DOHH2 (cell line): ENCODE results near the gene PIGZ.

ENCODE experiments used
- EZH2phosphoT487 ChIP-seq: fragments of 200-600 bp; sonication (generic); IDR thresholded peaks from 2 replicates; pipeline ENCODE4 v1.6.1; 2017; ENCODE audit warnings: borderline replicate concordance, mild to moderate bottlenecking, antibody characterized with exemption, low read length, moderate library complexity, mixed read lengths
- TF ChIP-seq, protein P1 (sequence below): fragments of 200-600 bp; sonication (generic); IDR thresholded peaks from one replicate; pipeline ENCODE4 v1.5.1; 2014; ENCODE audit warnings: antibody characterized with exemption, mild to moderate bottlenecking, low read depth, low read length; ENCODE audit not compliant: poor library complexity, severe bottlenecking

DNA sequence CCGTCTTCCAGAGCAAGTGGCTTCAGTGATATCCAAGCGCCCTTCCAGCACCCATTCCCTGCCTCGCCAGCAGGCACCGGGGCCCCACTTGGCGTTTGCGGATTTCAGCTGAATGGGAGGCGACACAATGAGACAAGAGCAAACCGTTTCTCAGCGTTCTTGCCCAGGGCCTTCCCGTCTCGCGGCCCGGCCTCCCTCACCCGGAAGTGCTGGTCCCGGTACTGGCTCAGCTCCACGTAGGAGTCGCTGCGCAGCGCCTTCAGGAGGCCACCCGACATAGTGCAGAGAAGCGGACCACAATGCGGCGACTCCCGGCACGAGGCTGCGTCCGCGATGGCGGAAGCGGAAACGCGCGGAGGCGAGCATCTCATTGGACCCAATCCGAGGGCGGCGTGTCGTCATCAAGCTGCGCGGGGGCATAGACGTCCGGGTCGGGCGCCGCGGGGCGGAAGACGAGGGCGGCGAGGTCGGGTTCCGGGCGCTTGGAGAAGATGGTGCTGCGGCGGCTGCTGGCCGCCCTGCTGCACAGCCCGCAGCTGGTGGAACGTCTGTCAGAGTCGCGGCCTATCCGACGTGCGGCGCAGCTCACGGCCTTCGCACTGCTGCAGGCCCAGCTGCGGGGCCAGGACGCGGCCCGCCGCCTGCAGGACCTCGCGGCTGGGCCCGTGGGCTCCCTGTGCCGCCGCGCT, 26.3 kb downstream of the PIGZ start, which contains the start of gene NCBP2:
- no peak for TF ChIP-seq EZH2phosphoT487
- TF ChIP-seq, protein P1, sequence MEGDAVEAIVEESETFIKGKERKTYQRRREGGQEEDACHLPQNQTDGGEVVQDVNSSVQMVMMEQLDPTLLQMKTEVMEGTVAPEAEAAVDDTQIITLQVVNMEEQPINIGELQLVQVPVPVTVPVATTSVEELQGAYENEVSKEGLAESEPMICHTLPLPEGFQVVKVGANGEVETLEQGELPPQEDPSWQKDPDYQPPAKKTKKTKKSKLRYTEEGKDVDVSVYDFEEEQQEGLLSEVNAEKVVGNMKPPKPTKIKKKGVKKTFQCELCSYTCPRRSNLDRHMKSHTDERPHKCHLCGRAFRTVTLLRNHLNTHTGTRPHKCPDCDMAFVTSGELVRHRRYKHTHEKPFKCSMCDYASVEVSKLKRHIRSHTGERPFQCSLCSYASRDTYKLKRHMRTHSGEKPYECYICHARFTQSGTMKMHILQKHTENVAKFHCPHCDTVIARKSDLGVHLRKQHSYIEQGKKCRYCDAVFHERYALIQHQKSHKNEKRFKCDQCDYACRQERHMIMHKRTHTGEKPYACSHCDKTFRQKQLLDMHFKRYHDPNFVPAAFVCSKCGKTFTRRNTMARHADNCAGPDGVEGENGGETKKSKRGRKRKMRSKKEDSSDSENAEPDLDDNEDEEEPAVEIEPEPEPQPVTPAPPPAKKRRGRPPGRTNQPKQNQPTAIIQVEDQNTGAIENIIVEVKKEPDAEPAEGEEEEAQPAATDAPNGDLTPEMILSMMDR, result peak; percentile 77
